NCI-H2107 (cell line): ENCODE measurements around the gene NAT10.

Source experiments
- DNase-seq: peaks from one replicate; lab custom pipeline; 2025; lab: John Stamatoyannopoulos, UW

Gene NAT10

GRCh38 chr11:34149274-34149673, 43.8 kb downstream of the NAT10 start:
- DNase-seq, result no peak

GRCh38 chr11:34149786-34150185, 44.4 kb downstream of the NAT10 start:
- DNase-seq, result no peak

GRCh38 chr11:34150494-34151151, 45.2 kb downstream of the NAT10 start:
- DNase-seq, result no peak

- DNase-seq, result no peak
Observed at GRCh38 chr11:34151166-34151565, 45.7 kb downstream of the NAT10 start.

GRCh38 chr11:34151916-34152845, 46.8 kb downstream of the NAT10 start:
- DNase-seq, result no peak

- no peak for DNase-seq
Observed at GRCh38 chr11:34154059-34154875, 48.8 kb downstream of the NAT10 start.

- no peak for DNase-seq
Observed at GRCh38 chr11:34155057-34155756, 49.8 kb downstream of the NAT10 start.

GRCh38 chr11:34155757-34156062, 50.3 kb downstream of the NAT10 start:
- no peak for DNase-seq

GRCh38 chr11:34157163-34157562, 51.7 kb downstream of the NAT10 start:
- DNase-seq, result no peak

- DNase-seq, result no peak
Observed at GRCh38 chr11:34158661-34159060, 53.2 kb downstream of the NAT10 start.

GRCh38 chr11:34160049-34160721, 54.8 kb downstream of the NAT10 start:
- no peak for DNase-seq

GRCh38 chr11:34160791-34161190, 55.4 kb downstream of the NAT10 start:
- DNase-seq, result no peak

GRCh38 chr11:34161361-34161760, 55.9 kb downstream of the NAT10 start:
- no peak for DNase-seq

- DNase-seq, result no peak
Observed at GRCh38 chr11:34161812-34162492, 56.5 kb downstream of the NAT10 start.

- DNase-seq, result no peak
Observed at GRCh38 chr11:34162493-34162820, 57.0 kb downstream of the NAT10 start.

GRCh38 chr11:34162856-34163255, 57.4 kb downstream of the NAT10 start:
- DNase-seq, result no peak

- no peak for DNase-seq
Observed at GRCh38 chr11:34165121-34165520, 59.7 kb downstream of the NAT10 start.

GRCh38 chr11:34165786-34166555, 60.5 kb downstream of the NAT10 start:
- DNase-seq, result no peak

GRCh38 chr11:34166806-34167740, 61.6 kb downstream of the NAT10 start:
- no peak for DNase-seq
